AG10803 (cell line): ENCODE data around the gene BLTP1.

ENCODE experiments used
- DNase-seq: peaks from one replicate; pipeline ENCODE4 v3.0.0; 2010; ENCODE audit warnings: low read depth
- H3K4me3 ChIP-seq: 2 replicates; pipeline ENCODE4 v1.5.1; 2011; ENCODE audit warnings: mild to moderate bottlenecking, low read length, control low read depth
- TF ChIP-seq, protein P1 (sequence below): conservative IDR thresholded peaks from 2 replicates; pipeline ENCODE4 v1.5.1; 2011; ENCODE audit warnings: mild to moderate bottlenecking, low read length, control low read depth, inconsistent platforms

Gene BLTP1

DNA sequence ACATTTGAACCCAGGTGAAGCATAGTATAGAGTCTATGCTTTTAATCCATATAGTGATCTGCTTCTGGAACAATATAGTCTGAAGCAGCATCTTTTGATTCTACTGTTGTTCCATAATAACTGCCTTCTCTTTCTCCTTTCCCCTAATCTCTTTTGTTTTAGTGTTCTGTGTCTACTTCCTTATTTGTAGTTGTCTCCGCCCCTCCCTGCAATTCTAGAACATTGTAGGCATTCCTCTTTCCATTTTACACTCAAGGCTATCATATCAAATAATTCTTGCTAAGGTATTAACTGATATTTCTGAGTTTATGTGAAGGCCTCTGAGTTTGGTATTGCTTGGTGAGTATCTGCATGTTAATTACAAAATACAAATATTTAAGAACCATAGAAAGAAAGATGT is 11.6 kb downstream of the BLTP1 start:
- DNase-seq = no peak
- H3K4me3 ChIP-seq = no peak overlapping the region
- TF ChIP-seq, protein P1, sequence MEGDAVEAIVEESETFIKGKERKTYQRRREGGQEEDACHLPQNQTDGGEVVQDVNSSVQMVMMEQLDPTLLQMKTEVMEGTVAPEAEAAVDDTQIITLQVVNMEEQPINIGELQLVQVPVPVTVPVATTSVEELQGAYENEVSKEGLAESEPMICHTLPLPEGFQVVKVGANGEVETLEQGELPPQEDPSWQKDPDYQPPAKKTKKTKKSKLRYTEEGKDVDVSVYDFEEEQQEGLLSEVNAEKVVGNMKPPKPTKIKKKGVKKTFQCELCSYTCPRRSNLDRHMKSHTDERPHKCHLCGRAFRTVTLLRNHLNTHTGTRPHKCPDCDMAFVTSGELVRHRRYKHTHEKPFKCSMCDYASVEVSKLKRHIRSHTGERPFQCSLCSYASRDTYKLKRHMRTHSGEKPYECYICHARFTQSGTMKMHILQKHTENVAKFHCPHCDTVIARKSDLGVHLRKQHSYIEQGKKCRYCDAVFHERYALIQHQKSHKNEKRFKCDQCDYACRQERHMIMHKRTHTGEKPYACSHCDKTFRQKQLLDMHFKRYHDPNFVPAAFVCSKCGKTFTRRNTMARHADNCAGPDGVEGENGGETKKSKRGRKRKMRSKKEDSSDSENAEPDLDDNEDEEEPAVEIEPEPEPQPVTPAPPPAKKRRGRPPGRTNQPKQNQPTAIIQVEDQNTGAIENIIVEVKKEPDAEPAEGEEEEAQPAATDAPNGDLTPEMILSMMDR = no peak

DNA sequence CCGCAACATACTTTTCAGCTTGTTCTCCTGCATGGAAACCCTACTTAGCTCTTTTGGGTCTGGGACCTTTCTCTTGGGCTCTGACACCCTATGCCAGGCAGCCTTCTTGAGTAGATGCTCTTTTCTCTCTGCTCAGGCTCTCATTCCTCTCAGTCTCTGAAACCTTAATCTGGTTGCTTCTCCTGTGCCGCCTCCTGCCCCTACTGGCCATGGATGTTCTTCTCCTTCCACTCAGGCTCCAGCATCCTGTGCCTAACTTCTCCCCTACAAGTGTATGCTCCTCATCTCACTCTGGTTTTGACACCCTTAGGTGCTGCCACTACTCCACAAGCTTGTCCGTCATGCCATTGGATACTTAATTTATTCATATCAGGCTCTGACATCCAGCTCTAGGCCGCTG is 15.2 kb downstream of the BLTP1 start:
- TF ChIP-seq, protein P1 = no peak
- no peak for DNase-seq
- no peak overlapping the region for H3K4me3 ChIP-seq

DNA sequence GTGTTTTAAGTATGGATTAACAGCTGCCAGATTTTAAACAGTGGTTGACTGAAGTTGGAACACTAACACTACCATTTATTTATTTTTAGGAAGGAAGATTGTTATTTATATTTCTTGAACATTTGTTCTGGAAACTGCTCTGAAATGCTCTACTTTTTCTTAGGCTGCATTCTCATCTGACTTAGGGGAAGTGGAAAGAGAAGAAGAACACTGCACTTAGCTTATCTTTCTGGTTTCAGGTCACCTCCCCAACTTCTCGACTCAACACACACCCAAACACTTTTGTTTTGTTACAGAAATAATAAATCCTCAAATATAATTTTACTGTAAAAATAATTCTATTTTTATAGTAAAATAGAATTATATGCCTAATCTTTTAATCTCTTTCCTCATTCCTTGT is 18.6 kb downstream of the BLTP1 start:
- H3K4me3 ChIP-seq = no peak overlapping the region
- TF ChIP-seq, protein P1 = no peak
- no peak for DNase-seq

DNA sequence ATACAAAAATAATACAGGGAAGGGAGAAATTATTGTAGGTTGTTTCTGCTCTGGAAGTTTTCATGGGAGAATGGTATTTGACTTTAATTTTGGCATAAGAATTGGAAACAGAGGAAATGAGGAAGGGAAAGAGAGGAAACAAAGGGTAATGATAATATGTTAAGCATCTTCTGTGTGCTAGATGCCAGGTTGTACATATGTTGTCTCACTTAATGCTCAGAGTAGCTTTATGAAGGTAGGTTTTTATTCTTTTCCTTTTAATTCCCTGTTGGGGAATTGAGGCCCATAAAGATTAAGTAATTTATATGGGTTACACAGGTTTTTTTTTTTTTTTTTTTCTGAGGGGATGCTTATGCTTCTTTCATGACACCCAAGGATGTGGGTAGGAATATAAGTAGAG is 19.2 kb downstream of the BLTP1 start:
- TF ChIP-seq, protein P1 = no peak
- H3K4me3 ChIP-seq = no peak overlapping the region
- no peak for DNase-seq

DNA sequence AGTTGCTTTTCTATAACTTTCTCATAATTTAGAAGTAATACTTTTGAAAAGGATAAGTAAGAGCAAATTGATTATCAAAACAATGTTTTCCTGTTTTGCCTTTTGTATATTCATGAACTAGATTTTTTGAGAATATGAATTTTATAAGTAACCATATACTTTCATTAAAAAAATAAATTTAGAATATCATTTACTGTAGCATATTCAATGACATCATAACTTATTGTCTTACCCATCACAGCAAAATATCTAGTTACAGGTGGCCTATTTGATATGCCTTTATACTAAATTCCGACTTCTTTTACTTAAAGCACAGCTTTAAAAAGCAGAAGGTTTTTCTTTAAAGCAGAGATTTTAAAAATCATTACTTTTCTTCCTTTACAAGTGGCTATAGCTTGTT is 20.1 kb downstream of the BLTP1 start:
- H3K4me3 ChIP-seq = no peak overlapping the region
- TF ChIP-seq, protein P1 = no peak
- DNase-seq = no peak

DNA sequence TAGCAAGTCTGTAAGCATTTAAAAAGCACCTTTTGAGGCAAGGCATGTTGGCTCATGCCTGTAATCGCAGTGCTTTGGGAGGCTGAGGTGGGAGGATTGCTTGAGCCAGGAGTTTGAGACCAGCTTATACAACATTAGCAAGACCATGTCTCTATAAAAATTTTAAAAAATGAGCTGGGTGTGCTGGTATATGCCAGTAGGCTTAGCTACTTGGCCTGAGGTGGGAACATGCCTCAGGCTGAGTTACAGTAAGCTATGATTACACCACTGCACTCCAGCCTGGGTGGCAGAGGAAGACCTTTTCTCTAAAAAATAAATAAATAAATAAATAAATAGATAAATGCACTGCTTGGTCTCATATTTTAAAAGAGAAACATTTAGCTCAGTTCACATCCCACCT is 26.8 kb downstream of the BLTP1 start:
- DNase-seq = no peak
- no peak overlapping the region for H3K4me3 ChIP-seq
- TF ChIP-seq, protein P1 = no peak

DNA sequence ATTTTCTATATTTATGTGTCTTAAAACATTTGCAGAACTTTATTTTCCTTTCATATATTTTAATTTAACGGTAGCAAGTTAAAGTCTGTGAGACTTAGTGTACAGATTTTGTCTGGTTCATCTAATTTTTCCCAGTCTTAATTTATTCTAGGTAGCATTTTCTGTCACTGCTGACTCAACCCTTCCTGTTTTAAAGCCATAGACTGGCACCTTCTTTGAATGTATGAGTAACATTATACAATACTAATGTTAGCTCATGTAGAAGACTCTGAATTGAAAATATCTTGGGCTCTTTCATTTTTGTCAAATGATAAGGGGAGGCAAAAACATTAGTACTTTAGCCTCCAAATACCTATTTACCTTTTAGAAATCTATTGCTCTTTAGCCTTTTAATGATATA is 43.6 kb downstream of the BLTP1 start:
- no peak for DNase-seq
- TF ChIP-seq, protein P1 = no peak
- no peak overlapping the region for H3K4me3 ChIP-seq
